A673 (cell line): ENCODE results near the gene OLFM1. TPM values are rescaled to one million over a fixed set of nuclear protein-coding genes. Genes with fewer than 3 reads are reported as not detected.

ENCODE experiments used
- BruUV-seq: library from RNA; stranded (reverse); fragments of 400-500 nt; replicated peaks from 2 replicates; lab custom pipeline; 2021; lab: Mats Ljungman, UMichigan
- CTCF ChIA-PET: fragments of 300-600 bp; sonication (Branson Sonifier 250); formaldehyde crosslinking; loops from one replicate; lab custom pipeline; 2022; ENCODE audit warnings: antibody characterized with exemption; lab: Charles Lee
- POLR2A ChIA-PET: fragments of 300-600 bp; sonication (Branson Sonifier 250); formaldehyde crosslinking; loops from one replicate; lab custom pipeline; 2022; ENCODE audit warnings: antibody characterized with exemption; ENCODE audit not compliant: low non-redundant PET; lab: Charles Lee
- DNase-seq: peaks from one replicate; pipeline ENCODE4 v3.0.0-alpha.2; 2015; ENCODE audit warnings: low spot score
- H3K27ac ChIP-seq: fragments of 200-600 bp; sonication (generic); 2 replicates; pipeline ENCODE4 v1.5.1; 2016; ENCODE audit warnings: mixed run types, low read depth, mild to moderate bottlenecking, mixed read lengths, antibody characterized with exemption, low read length; ENCODE audit not compliant: poor library complexity, severe bottlenecking
- H3K27me3 ChIP-seq: fragments of 200-600 bp; sonication (generic); replicated peaks from 2 replicates; pipeline ENCODE4 v1.6.1; 2017; ENCODE audit warnings: mixed run types, low read depth, mild to moderate bottlenecking, mixed read lengths, antibody characterized with exemption, low read length; ENCODE audit not compliant: insufficient read depth, poor library complexity
- H3K36me3 ChIP-seq: fragments of 200-600 bp; sonication (generic); 2 replicates; pipeline ENCODE4 v1.6.1; 2016; ENCODE audit warnings: mixed run types, mild to moderate bottlenecking, mixed read lengths, antibody characterized with exemption, low read length; ENCODE audit not compliant: insufficient read depth, poor library complexity, severe bottlenecking
- H3K4me1 ChIP-seq: fragments of 200-600 bp; sonication (generic); 2 replicates; pipeline ENCODE4 v1.6.1; 2017; ENCODE audit warnings: mixed run types, mild to moderate bottlenecking, mixed read lengths, antibody characterized with exemption, low read length; ENCODE audit not compliant: insufficient read depth, poor library complexity, severe bottlenecking
- H3K4me3 ChIP-seq: fragments of 200-600 bp; sonication (generic); 2 replicates; pipeline ENCODE4 v1.5.1; 2016; ENCODE audit warnings: low read depth, mixed run types, mild to moderate bottlenecking, mixed read lengths, low read length; ENCODE audit not compliant: poor library complexity, severe bottlenecking
- H3K9me3 ChIP-seq: fragments of 200-600 bp; sonication (generic); 2 replicates; pipeline ENCODE4 v1.6.1; 2016; ENCODE audit warnings: mixed run types, low read depth, mild to moderate bottlenecking, mixed read lengths, antibody characterized with exemption, low read length; ENCODE audit not compliant: poor library complexity, severe bottlenecking
- CTCF ChIP-seq: fragments of 300-800, 200-600 bp; sonication (generic); conservative IDR thresholded peaks from 2 replicates; pipeline ENCODE4 v1.5.1; 2017; ENCODE audit warnings: low read depth, mild to moderate bottlenecking, antibody characterized with exemption, low read length, moderate library complexity, mixed read lengths
- EZH2 ChIP-seq: fragments of 200-600 bp; sonication (generic); IDR thresholded peaks from 2 replicates; pipeline ENCODE4 v1.6.1; 2017; ENCODE audit warnings: borderline replicate concordance, low read depth, mild to moderate bottlenecking, mixed read lengths, antibody characterized with exemption, low read length; ENCODE audit not compliant: poor library complexity, severe bottlenecking
- intact Hi-C: fragments of 100-400 bp; cut with micrococcal nuclease; formaldehyde crosslinking; loops from one replicate; pipeline ENCODE4 v1.10.0; 2022; ENCODE audit not compliant: unreplicated experiment
- total RNA-seq: library from RNA; stranded (reverse); gene quantifications from 2 replicates; pipeline ENCODE4 v1.2.3, GENCODE V29; 2021

Gene OLFM1
- total RNA-seq, 1 experiment from 2014 or later: 308 TPM

DNA sequence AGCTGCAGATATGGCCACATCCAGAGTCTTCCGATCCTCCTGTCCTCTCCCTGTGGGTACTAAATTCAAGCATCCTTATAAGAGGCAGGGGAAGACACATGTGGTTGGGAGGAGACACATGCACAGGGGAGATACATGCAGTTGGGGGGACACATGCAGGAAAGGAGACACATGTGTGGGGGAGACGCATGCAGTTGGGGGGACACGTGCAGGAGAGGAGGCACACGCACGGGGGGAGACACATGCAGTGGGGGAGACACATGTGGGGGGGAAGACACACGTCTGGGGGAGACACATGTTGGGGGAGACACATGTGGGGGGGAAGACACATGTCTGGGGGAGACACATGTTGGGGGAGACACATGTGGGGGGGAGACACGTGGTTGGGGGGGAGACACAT lies 21.2 kb upstream of the OLFM1 start:
- Histone ChIP-seq H3K4me3 (no peak overlapping the region), H3K27ac (no peak overlapping the region), H3K27me3 (no peaks in the 10 kb centered on the region), H3K36me3 (no peaks in the 10 kb centered on the region), H3K9me3 (no peaks in the 10 kb centered on the region), H3K4me1 (no peaks in the 10 kb centered on the region)
- CTCF ChIA-PET: no interaction called here
- no TSS peak for BruUV-seq
- intact Hi-C loops: no loop called here
- TF ChIP-seq CTCF (no peak), EZH2 (no peak)
- POLR2A ChIA-PET: no interaction called here
- no peak for DNase-seq

- TF ChIP-seq EZH2 (no peak), CTCF (no peak)
- ChIA-PET POLR2A (no interaction called here), CTCF (no interaction called here)
- H3K9me3 ChIP-seq: no peaks in the 10 kb centered on the region
- H3K27ac ChIP-seq: no peak overlapping the region
- no peaks in the 10 kb centered on the region for H3K4me1 ChIP-seq
- intact Hi-C loops: no loop called here
- no peak for DNase-seq
- no peak overlapping the region for H3K4me3 ChIP-seq
- no TSS peak for BruUV-seq
- H3K36me3 ChIP-seq: no peaks in the 10 kb centered on the region
- no peaks in the 10 kb centered on the region for H3K27me3 ChIP-seq
Measured at GRCh38 chr9:135067096-135067710, 20.3 kb upstream of the OLFM1 start.

GRCh38 chr9:135068776-135069415 lies 18.6 kb upstream of the OLFM1 start:
- H3K4me3 ChIP-seq: no peak overlapping the region
- no peak for TF ChIP-seq EZH2
- TF ChIP-seq CTCF: no peak

More at GRCh38 chr9:135068776-135069415, 18.6 kb upstream of the OLFM1 start:
- no TSS peak for BruUV-seq
- intact Hi-C loops: no loop called here
- no peaks in the 10 kb centered on the region for H3K36me3 ChIP-seq
- CTCF ChIA-PET: no interaction called here
- no peak overlapping the region for H3K27ac ChIP-seq
- no peaks in the 10 kb centered on the region for H3K27me3 ChIP-seq
- no peak for DNase-seq
- H3K9me3 ChIP-seq: no peaks in the 10 kb centered on the region
- H3K4me1 ChIP-seq: no peaks in the 10 kb centered on the region
- POLR2A ChIA-PET: no interaction called here
